K562 (cell line): ENCODE results near the gene HIRIP3. TPM values are rescaled to one million over a fixed set of nuclear protein-coding genes. Genes with fewer than 3 reads are reported as not detected.

Source experiments
- ARID1B ChIP-seq: fragments of 450-650 bp; IDR thresholded peaks from 2 replicates; pipeline ENCODE4 v1.6.1; 2016; ENCODE audit warnings: antibody characterized with exemption, mild to moderate bottlenecking, inconsistent platforms
- BRD4 ChIP-seq: fragments of 200-600 bp; sonication (generic); IDR thresholded peaks from 2 replicates; pipeline ENCODE4 v1.6.1; 2017; ENCODE audit warnings: inconsistent platforms
- DLX4 ChIP-seq: fragments of 250-450 bp; sonication (Bioruptor Pico); IDR thresholded peaks from 2 replicates; pipeline ENCODE4 v1.6.1; 2021; ENCODE audit warnings: mild to moderate bottlenecking
- DMBX1 ChIP-seq: fragments of 250-450 bp; sonication (Bioruptor Pico); IDR thresholded peaks from 2 replicates; pipeline ENCODE4 v1.8.0; 2022; ENCODE audit warnings: inconsistent platforms, mild to moderate bottlenecking, moderate library complexity, borderline replicate concordance
- E2F3 ChIP-seq: fragments of 250-450 bp; sonication (Bioruptor Pico); IDR thresholded peaks from 2 replicates; pipeline ENCODE4 v1.4.0; 2020; ENCODE audit warnings: mild to moderate bottlenecking
- EP300 ChIP-seq: IDR thresholded peaks from 2 replicates; pipeline ENCODE4 v1.6.1; 2012; ENCODE audit warnings: low read length, improper control_type of control experiment
- EP400 ChIP-seq: fragments of 450-650 bp; IDR thresholded peaks from 2 replicates; pipeline ENCODE4 v1.6.1; 2017; ENCODE audit warnings: antibody characterized with exemption, mild to moderate bottlenecking, moderate library complexity
- FOXA1 ChIP-seq: fragments of 450-650 bp; IDR thresholded peaks from 2 replicates; pipeline ENCODE4 v1.6.1; 2016; ENCODE audit warnings: mild to moderate bottlenecking, borderline replicate concordance
- FOXJ2 ChIP-seq: fragments of 200-800 bp; sonication (Bioruptor generic); IDR thresholded peaks from 2 replicates; pipeline ENCODE4 v1.6.1; 2016; ENCODE audit warnings: missing genetic modification characterization, missing compliant biosample characterization
- FOXP1 ChIP-seq: sonication (generic); formaldehyde crosslinking; IDR thresholded peaks from 2 replicates; pipeline ENCODE4 v1.8.0; 2022; ENCODE audit warnings: mild to moderate bottlenecking, missing genetic modification reagents
- HDAC1 ChIP-seq, 2 experiments: fragments of 450-650 bp; IDR thresholded peaks; 2 replicates each; pipeline ENCODE4 v1.6.1; 2016 to 2017; ENCODE audit warnings: inconsistent platforms in 1 of 2, mild to moderate bottlenecking in 1 of 2, moderate library complexity in 1 of 2
- KAT2B ChIP-seq: IDR thresholded peaks from one replicate; pipeline ENCODE4 v1.6.1; 2012; ENCODE audit warnings: low read depth, mild to moderate bottlenecking, control low read depth, inconsistent platforms, low read length, moderate library complexity
- PHF21A ChIP-seq: fragments of 450-650 bp; IDR thresholded peaks from 2 replicates; pipeline ENCODE4 v1.6.1; 2017; ENCODE audit warnings: low read depth, borderline replicate concordance
- POLR2AphosphoS5 ChIP-seq: IDR thresholded peaks from 2 replicates; pipeline ENCODE4 v1.6.1; 2011; ENCODE audit warnings: mild to moderate bottlenecking, low read depth, low read length, moderate library complexity; ENCODE audit not compliant: control insufficient read depth, insufficient read depth
- PTBP1 ChIP-seq: fragments of 200-400 bp; formaldehyde crosslinking; IDR thresholded peaks from 2 replicates; pipeline ENCODE4 v1.6.1; 2017; ENCODE audit warnings: low read depth, low read length
- RBM14 ChIP-seq: fragments of 200-400 bp; formaldehyde crosslinking; IDR thresholded peaks from 2 replicates; pipeline ENCODE4 v1.6.1; 2018; ENCODE audit warnings: low read depth, mild to moderate bottlenecking, low read length, moderate library complexity, borderline replicate concordance; ENCODE audit not compliant: insufficient read depth
- USF1 ChIP-seq: sonication (generic); formaldehyde crosslinking; IDR thresholded peaks from 2 replicates; pipeline ENCODE4 v1.9.0; 2022; ENCODE audit warnings: mild to moderate bottlenecking, missing genetic modification reagents
- ZBTB2 ChIP-seq: fragments of 450-650 bp; IDR thresholded peaks from 2 replicates; pipeline ENCODE4 v1.6.1; 2016; ENCODE audit warnings: antibody characterized with exemption
- ZFX ChIP-seq: sonication (generic); formaldehyde crosslinking; IDR thresholded peaks from 2 replicates; pipeline ENCODE4 v1.8.0; 2022; ENCODE audit warnings: mild to moderate bottlenecking, missing genetic modification reagents, moderate library complexity
- ZKSCAN3 ChIP-seq: fragments of 250-450 bp; sonication (Bioruptor Pico); IDR thresholded peaks from 2 replicates; pipeline ENCODE4 v1.4.0; 2020
- ZNF583 ChIP-seq: fragments of 250-450 bp; sonication (Bioruptor Pico); IDR thresholded peaks from 2 replicates; pipeline ENCODE4 v1.4.0; 2020
- ZNF644 ChIP-seq: fragments of 200-800 bp; sonication (Bioruptor generic); IDR thresholded peaks from 2 replicates; pipeline ENCODE4 v1.6.1; 2016; ENCODE audit warnings: low read depth, missing genetic modification characterization, missing compliant biosample characterization
- ZNF717 ChIP-seq: fragments of 250-450 bp; sonication (Bioruptor Pico); IDR thresholded peaks from 2 replicates; pipeline ENCODE4 v1.5.0; 2021
- ZNF76 ChIP-seq: fragments of 250-450 bp; sonication (Bioruptor Pico); IDR thresholded peaks from 2 replicates; pipeline ENCODE4 v1.4.0; 2020; ENCODE audit warnings: mild to moderate bottlenecking, moderate library complexity, borderline replicate concordance
- ZSCAN32 ChIP-seq: fragments of 450-650 bp; formaldehyde crosslinking; IDR thresholded peaks from 2 replicates; pipeline ENCODE4 v1.4.0; 2020; ENCODE audit warnings: mild to moderate bottlenecking, moderate library complexity
- polyA plus RNA-seq, 8 experiments: library from polyadenylated mRNA; depleted of rRNA in 4 of 8; stranded (reverse) in 5 of 8; unstranded in 3 of 8; fragments of >200 nt; fragmentation: Nextera tagmentation in 2 of 8; fragmentation: Illumina TruSeq in 1 of 8; extraction: Ambion mirVana in 2 of 8; extraction: Trizol in 1 of 8; gene quantifications; 2 replicates each; pipeline versions ENCODE4 v1.2.1 to v1.2.3, GENCODE V29; 2011 to 2014; ENCODE audit warnings: inconsistent platforms in 1 of 8, missing spikeins in 1 of 8
- total RNA-seq, 7 experiments: library from RNA; depleted of rRNA in 6 of 7; stranded (reverse); fragments of >200 nt in 6 of 7; fragmentation: Illumina TruSeq in 2 of 7; extraction: Trizol in 2 of 7; gene quantifications; 2 replicates each; pipeline versions ENCODE4 v1.2.1 to v1.2.3, GENCODE V29; 2011 to 2021; ENCODE audit warnings: low replicate concordance in 1 of 7
- TF ChIP-seq, protein P1 (sequence below): sonication (generic); formaldehyde crosslinking; IDR thresholded peaks from 2 replicates; pipeline ENCODE4 v1.8.0; 2023; ENCODE audit warnings: mild to moderate bottlenecking, missing genetic modification reagents

Gene HIRIP3
- total and polyA plus RNA-seq, 9 of the 15 experiments (the other 6 are each of a cell fraction or from before 2014, with no cell fraction given): 3.3 to 38.2 (median 18.2) TPM

- TF ChIP-seq FOXA1 (no peak), PHF21A (no peak), USF1 (no peak), POLR2AphosphoS5 (no peak), ZSCAN32 (CRISPR knock-in tag) (no peak), ZFX (CRISPR knock-in tag) (peak; percentile 88), PTBP1 (no peak), FOXJ2 (tag) (no peak), DLX4 (no peak), HDAC1 (IDR thresholded peaks at IDR 0.05) (peak in 1 of 2 experiments; percentile 60; a peak in 2 of 4 replicates), ZNF644 (tag) (no peak), DMBX1 (CRISPR knock-in tag) (no peak), ZKSCAN3 (CRISPR knock-in tag) (no peak), FOXP1 (CRISPR knock-in tag) (peak; percentile 38; the same call in 1 of the 2 replicates), KAT2B (no peak), E2F3 (CRISPR knock-in tag) (no peak), ZNF76 (CRISPR knock-in tag) (no peak), EP400 (no peak), RBM14 (no peak), ARID1B (no peak; the same call in none of the 2 replicates), ZBTB2 (no peak), ZNF717 (CRISPR knock-in tag) (no peak), BRD4 (no peak), ZNF583 (CRISPR knock-in tag) (no peak), EP300 (no peak)
- TF ChIP-seq, protein P1, sequence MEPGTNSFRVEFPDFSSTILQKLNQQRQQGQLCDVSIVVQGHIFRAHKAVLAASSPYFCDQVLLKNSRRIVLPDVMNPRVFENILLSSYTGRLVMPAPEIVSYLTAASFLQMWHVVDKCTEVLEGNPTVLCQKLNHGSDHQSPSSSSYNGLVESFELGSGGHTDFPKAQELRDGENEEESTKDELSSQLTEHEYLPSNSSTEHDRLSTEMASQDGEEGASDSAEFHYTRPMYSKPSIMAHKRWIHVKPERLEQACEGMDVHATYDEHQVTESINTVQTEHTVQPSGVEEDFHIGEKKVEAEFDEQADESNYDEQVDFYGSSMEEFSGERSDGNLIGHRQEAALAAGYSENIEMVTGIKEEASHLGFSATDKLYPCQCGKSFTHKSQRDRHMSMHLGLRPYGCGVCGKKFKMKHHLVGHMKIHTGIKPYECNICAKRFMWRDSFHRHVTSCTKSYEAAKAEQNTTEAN (CRISPR knock-in tag): no peak
Measured at GRCh38 chr16:29943846-29944799, 51.3 kb downstream of the HIRIP3 start (continued).
